Urinary bladder (tissue), 2 donors: Measurements from ENCODE around the gene HOXC4. TPM values are rescaled to one million over a fixed set of nuclear protein-coding genes. Genes with fewer than 3 reads are reported as not detected.

ENCODE experiments used
- polyA plus RNA-seq: library from polyadenylated mRNA; stranded (reverse); fragments of 200-250 nt; gene quantifications from one replicate; pipeline ENCODE4 v1.2.3, GENCODE V29; 2013
- small RNA-seq: library from RNA; depleted of rRNA; stranded (forward); fragments of <200 nt; gene quantifications from one replicate; pipeline ENCODE3, GENCODE V24; 2014
- total RNA-seq: library from RNA; depleted of rRNA; stranded (reverse); fragments of >200 nt; gene quantifications from one replicate; pipeline ENCODE4 v1.2.3, GENCODE V29; 2014
- donor health status: healthy.

The HOXC4 gene
- total and polyA plus RNA-seq, 2 donors: 0.58 to 1.6 TPM

Small RNAs within 50 kb of the gene (small RNA-seq; reads per million reads assigned to genes)
- gene HOXC5 (not detected), gene MIR615 (9.6 reads per million, percentile 94 among the genes with 10 or more reads in this experiment), gene RF00019 (not detected)

Other genes with a start within 250 kb of the HOXC4 start
- not detected for gene HOXC13, start 115.0 kb upstream of the HOXC4 start, total RNA-seq
- 0.19 TPM for gene HOXC13, start 115.0 kb upstream of the HOXC4 start, polyA plus RNA-seq
- gene HOXC12, start 98.9 kb upstream of the HOXC4 start, total RNA-seq: not detected
- 0.04 TPM for gene HOXC12, start 98.9 kb upstream of the HOXC4 start, polyA plus RNA-seq
- 1.5 TPM for gene HOXC11, start 80.7 kb upstream of the HOXC4 start, total RNA-seq
- 1.3 TPM for gene HOXC11, start 80.7 kb upstream of the HOXC4 start, polyA plus RNA-seq
- gene HOTAIR, start 78.9 kb upstream of the HOXC4 start, total RNA-seq: 1.1 TPM
- 6.3 TPM for gene HOTAIR, start 78.9 kb upstream of the HOXC4 start, polyA plus RNA-seq
- 1.6 TPM for gene HOXC10, start 68.7 kb upstream of the HOXC4 start, total RNA-seq
- 2.8 TPM for gene HOXC10, start 68.7 kb upstream of the HOXC4 start, polyA plus RNA-seq
- gene HOXC9, start 53.7 kb upstream of the HOXC4 start, total RNA-seq: 1.8 TPM
- gene HOXC9, start 53.7 kb upstream of the HOXC4 start, polyA plus RNA-seq: 0.73 TPM
- gene HOXC8, start 44.9 kb upstream of the HOXC4 start, total RNA-seq: 0.16 TPM
- gene HOXC8, start 44.9 kb upstream of the HOXC4 start, polyA plus RNA-seq: 0.33 TPM
- 1.5 TPM for gene HOXC6, start 25.4 kb upstream of the HOXC4 start, total RNA-seq
- gene HOXC6, start 25.4 kb upstream of the HOXC4 start, polyA plus RNA-seq: 0.72 TPM
- 0.42 TPM for gene HOXC5, start 20.8 kb upstream of the HOXC4 start, total RNA-seq
- gene HOXC5, start 20.8 kb upstream of the HOXC4 start, polyA plus RNA-seq: 0.11 TPM
- 23.8 TPM for gene SMUG1, start 135.2 kb downstream of the HOXC4 start, total RNA-seq
- 21.4 TPM for gene SMUG1, start 135.2 kb downstream of the HOXC4 start, polyA plus RNA-seq
- 83.2 TPM for gene CBX5, start 226.3 kb downstream of the HOXC4 start, total RNA-seq
- gene CBX5, start 226.3 kb downstream of the HOXC4 start, polyA plus RNA-seq: 8.9 TPM
- 375 TPM for gene HNRNPA1, start 226.9 kb downstream of the HOXC4 start, total RNA-seq
- 1,101 TPM for gene HNRNPA1, start 226.9 kb downstream of the HOXC4 start, polyA plus RNA-seq
- 0.63 TPM for gene NFE2, start 247.2 kb downstream of the HOXC4 start, total RNA-seq
- 0.34 TPM for gene NFE2, start 247.2 kb downstream of the HOXC4 start, polyA plus RNA-seq